GM12878 (cell line): ENCODE data around the gene TBX10. TPM values are rescaled to one million over a fixed set of nuclear protein-coding genes. Genes with fewer than 3 reads are reported as not detected.

Experiments used
- FOXM1 ChIP-seq: IDR thresholded peaks from 2 replicates; pipeline ENCODE4 v1.6.1; 2012; ENCODE audit warnings: low read depth, mild to moderate bottlenecking, inconsistent platforms, low read length, moderate library complexity
- GATAD2B ChIP-seq: fragments of 450-650 bp; conservative IDR thresholded peaks from 2 replicates; pipeline ENCODE4 v1.6.1; 2017; ENCODE audit warnings: low read depth, mild to moderate bottlenecking, moderate library complexity
- HDAC2 ChIP-seq: fragments of 200-600 bp; sonication (generic); IDR thresholded peaks from 2 replicates; pipeline ENCODE4 v1.6.1; 2017
- NFIC ChIP-seq: IDR thresholded peaks from 2 replicates; pipeline ENCODE4 v1.6.1; 2012; ENCODE audit warnings: low read depth, mild to moderate bottlenecking, inconsistent platforms, low read length, moderate library complexity
- PAX8 ChIP-seq: fragments of 450-650 bp; IDR thresholded peaks from 2 replicates; pipeline ENCODE4 v1.6.1; 2017; ENCODE audit warnings: mild to moderate bottlenecking, moderate library complexity
- RAD51 ChIP-seq: fragments of 450-650 bp; IDR thresholded peaks from 2 replicates; pipeline ENCODE4 v1.6.1; 2016; ENCODE audit warnings: moderate library complexity, mild to moderate bottlenecking, inconsistent platforms
- RFX5 ChIP-seq: IDR thresholded peaks from 2 replicates; pipeline ENCODE4 v1.6.1; 2011; ENCODE audit warnings: low read depth, low read length, improper control_type of control experiment
- SMC3 ChIP-seq: IDR thresholded peaks from 2 replicates; pipeline ENCODE4 v1.6.1; 2011; ENCODE audit warnings: low read length, improper control_type of control experiment, borderline replicate concordance
- TARDBP ChIP-seq: IDR thresholded peaks from 2 replicates; pipeline ENCODE4 v1.6.1; 2016; ENCODE audit warnings: borderline replicate concordance
- TCF3 ChIP-seq: IDR thresholded peaks from 2 replicates; pipeline ENCODE4 v1.6.1; 2012; ENCODE audit warnings: low read depth, mild to moderate bottlenecking, low read length, borderline replicate concordance; ENCODE audit not compliant: insufficient read depth
- ZNF207 ChIP-seq: fragments of 450-650 bp; IDR thresholded peaks from 2 replicates; pipeline ENCODE4 v1.6.1; 2014; ENCODE audit warnings: antibody characterized with exemption, mild to moderate bottlenecking, borderline replicate concordance
- ZNF384 ChIP-seq: IDR thresholded peaks from 2 replicates; pipeline ENCODE4 v1.6.1; 2012; ENCODE audit warnings: low read depth, mild to moderate bottlenecking, low read length, improper control_type of control experiment, borderline replicate concordance
- polyA plus RNA-seq, 11 experiments: library from polyadenylated mRNA; depleted of rRNA in 4 of 11; unstranded in 6 of 11; stranded (reverse) in 5 of 11; fragments of >200 nt; fragmentation: Nextera tagmentation in 4 of 11; fragmentation: Illumina TruSeq in 1 of 11; extraction: Ambion mirVana in 4 of 11; extraction: Trizol in 1 of 11; gene quantifications; 1 replicate in 1 of 11; 2 replicates in 10 of 11; pipeline versions ENCODE4 v1.2.1 to v1.2.3, GENCODE V29; 2011 to 2016; ENCODE audit warnings: inconsistent platforms in 2 of 11, missing spikeins in 2 of 11, low read depth in 1 of 11
- total RNA-seq, 4 experiments: library from RNA; depleted of rRNA in 3 of 4; stranded (reverse); fragments of >200 nt in 3 of 4; fragmentation: Illumina TruSeq in 1 of 4; extraction: Trizol in 1 of 4; gene quantifications; 2 replicates each; pipeline versions ENCODE4 v1.2.1 to v1.2.3, GENCODE V29; 2013 to 2021
- TF ChIP-seq, protein P1 (sequence below): fragments of 450-650 bp; IDR thresholded peaks from 2 replicates; pipeline ENCODE4 v1.6.1; 2017; ENCODE audit warnings: borderline replicate concordance
- TF ChIP-seq, protein P2 (sequence below): fragments of 450-650 bp; IDR thresholded peaks from 2 replicates; pipeline ENCODE4 v1.6.1; 2017; ENCODE audit warnings: mild to moderate bottlenecking, low read depth, inconsistent platforms; ENCODE audit not compliant: poor library complexity, severe bottlenecking
- TF ChIP-seq, protein P3 (sequence below): fragments of 450-650 bp; formaldehyde crosslinking; IDR thresholded peaks from 2 replicates; pipeline ENCODE4 v1.4.0; 2020; ENCODE audit warnings: mild to moderate bottlenecking, moderate library complexity
- TF ChIP-seq, protein P4 (sequence below): fragments of 450-650 bp; IDR thresholded peaks from 2 replicates; pipeline ENCODE4 v1.6.1; 2016; ENCODE audit warnings: mild to moderate bottlenecking
- TF ChIP-seq, protein P5 (sequence below): IDR thresholded peaks from 2 replicates; pipeline ENCODE4 v1.6.1; 2011; ENCODE audit warnings: low read depth, mild to moderate bottlenecking, low read length, moderate library complexity, borderline replicate concordance; ENCODE audit errors: extremely low read depth
- TF ChIP-seq, protein P6 (sequence below): IDR thresholded peaks from 2 replicates; pipeline ENCODE4 v1.6.1; 2011; ENCODE audit warnings: borderline replicate concordance, low read depth, mild to moderate bottlenecking, moderate library complexity, low read length; ENCODE audit not compliant: insufficient read depth, poor library complexity, severe bottlenecking

TBX10 gene
- total and polyA plus RNA-seq, 10 of the 15 experiments (the other 5 are each of a cell fraction or from before 2014, with no cell fraction given): 0.10 to 0.44 (median 0.20) TPM; not detected in 4

DNA sequence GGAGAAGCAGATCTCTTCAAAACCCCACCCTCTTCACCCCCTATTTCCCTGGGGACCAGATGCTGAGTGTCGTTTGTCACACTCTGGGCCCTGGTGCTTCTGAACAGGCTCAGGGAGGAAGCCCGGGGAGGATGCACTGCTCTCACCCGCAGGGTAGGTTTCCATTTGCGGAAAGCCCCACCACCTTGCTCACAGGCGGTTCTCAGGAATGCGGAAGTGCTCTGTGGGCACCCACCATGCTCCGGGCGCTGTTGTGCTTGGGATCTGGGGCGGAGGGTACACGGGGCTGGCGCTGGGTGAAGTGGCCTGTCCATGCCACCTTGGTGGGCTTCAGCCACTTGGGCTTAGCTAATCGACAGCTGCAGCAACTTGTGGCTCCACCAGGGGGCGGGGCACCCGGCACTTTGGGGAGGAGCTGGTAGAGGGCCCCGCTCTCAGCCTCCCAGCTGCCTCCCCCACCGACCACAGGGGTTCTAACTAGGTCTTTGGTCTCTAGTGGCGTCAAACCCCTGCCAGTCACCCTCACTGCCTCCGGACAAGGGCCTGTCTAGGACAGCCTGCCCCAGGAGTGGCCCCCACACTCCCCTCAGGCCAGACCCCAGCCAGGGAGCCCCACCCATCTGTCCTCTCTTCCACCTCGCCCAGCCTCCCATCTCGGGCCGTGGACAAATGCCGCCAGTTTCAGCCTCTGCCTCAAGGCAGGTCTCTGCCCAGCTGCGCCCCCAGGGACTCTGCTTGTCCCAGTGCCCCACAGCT is 25.4 kb downstream of the TBX10 start (continued):
- TF ChIP-seq, protein P1, sequence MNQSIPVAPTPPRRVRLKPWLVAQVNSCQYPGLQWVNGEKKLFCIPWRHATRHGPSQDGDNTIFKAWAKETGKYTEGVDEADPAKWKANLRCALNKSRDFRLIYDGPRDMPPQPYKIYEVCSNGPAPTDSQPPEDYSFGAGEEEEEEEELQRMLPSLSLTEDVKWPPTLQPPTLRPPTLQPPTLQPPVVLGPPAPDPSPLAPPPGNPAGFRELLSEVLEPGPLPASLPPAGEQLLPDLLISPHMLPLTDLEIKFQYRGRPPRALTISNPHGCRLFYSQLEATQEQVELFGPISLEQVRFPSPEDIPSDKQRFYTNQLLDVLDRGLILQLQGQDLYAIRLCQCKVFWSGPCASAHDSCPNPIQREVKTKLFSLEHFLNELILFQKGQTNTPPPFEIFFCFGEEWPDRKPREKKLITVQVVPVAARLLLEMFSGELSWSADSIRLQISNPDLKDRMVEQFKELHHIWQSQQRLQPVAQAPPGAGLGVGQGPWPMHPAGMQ: no peak
- TF ChIP-seq ZNF384 (no peak), RAD51 (no peak), HDAC2 (no peak), ZNF207 (no peak; the same call in 1 of the 2 replicates), TARDBP (no peak), RFX5 (no peak; the same call in 1 of the 2 replicates), FOXM1 (no peak), SMC3 (no peak; the same call in 1 of the 2 replicates), PAX8 (no peak), TCF3 (0 out of 2 replicates have a peak, but pooled peaks have one; percentile 23), GATAD2B (peak; percentile 99), NFIC (no peak; the same call in 1 of the 2 replicates)
- TF ChIP-seq, protein P2, sequence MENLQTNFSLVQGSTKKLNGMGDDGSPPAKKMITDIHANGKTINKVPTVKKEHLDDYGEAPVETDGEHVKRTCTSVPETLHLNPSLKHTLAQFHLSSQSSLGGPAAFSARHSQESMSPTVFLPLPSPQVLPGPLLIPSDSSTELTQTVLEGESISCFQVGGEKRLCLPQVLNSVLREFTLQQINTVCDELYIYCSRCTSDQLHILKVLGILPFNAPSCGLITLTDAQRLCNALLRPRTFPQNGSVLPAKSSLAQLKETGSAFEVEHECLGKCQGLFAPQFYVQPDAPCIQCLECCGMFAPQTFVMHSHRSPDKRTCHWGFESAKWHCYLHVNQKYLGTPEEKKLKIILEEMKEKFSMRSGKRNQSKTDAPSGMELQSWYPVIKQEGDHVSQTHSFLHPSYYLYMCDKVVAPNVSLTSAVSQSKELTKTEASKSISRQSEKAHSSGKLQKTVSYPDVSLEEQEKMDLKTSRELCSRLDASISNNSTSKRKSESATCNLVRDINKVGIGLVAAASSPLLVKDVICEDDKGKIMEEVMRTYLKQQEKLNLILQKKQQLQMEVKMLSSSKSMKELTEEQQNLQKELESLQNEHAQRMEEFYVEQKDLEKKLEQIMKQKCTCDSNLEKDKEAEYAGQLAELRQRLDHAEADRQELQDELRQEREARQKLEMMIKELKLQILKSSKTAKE: peak; percentile 48
- TF ChIP-seq, protein P3, sequence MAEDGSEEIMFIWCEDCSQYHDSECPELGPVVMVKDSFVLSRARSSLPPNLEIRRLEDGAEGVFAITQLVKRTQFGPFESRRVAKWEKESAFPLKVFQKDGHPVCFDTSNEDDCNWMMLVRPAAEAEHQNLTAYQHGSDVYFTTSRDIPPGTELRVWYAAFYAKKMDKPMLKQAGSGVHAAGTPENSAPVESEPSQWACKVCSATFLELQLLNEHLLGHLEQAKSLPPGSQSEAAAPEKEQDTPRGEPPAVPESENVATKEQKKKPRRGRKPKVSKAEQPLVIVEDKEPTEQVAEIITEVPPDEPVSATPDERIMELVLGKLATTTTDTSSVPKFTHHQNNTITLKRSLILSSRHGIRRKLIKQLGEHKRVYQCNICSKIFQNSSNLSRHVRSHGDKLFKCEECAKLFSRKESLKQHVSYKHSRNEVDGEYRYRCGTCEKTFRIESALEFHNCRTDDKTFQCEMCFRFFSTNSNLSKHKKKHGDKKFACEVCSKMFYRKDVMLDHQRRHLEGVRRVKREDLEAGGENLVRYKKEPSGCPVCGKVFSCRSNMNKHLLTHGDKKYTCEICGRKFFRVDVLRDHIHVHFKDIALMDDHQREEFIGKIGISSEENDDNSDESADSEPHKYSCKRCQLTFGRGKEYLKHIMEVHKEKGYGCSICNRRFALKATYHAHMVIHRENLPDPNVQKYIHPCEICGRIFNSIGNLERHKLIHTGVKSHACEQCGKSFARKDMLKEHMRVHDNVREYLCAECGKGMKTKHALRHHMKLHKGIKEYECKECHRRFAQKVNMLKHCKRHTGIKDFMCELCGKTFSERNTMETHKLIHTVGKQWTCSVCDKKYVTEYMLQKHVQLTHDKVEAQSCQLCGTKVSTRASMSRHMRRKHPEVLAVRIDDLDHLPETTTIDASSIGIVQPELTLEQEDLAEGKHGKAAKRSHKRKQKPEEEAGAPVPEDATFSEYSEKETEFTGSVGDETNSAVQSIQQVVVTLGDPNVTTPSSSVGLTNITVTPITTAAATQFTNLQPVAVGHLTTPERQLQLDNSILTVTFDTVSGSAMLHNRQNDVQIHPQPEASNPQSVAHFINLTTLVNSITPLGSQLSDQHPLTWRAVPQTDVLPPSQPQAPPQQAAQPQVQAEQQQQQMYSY (CRISPR knock-in tag): no peak
- TF ChIP-seq, protein P4, sequence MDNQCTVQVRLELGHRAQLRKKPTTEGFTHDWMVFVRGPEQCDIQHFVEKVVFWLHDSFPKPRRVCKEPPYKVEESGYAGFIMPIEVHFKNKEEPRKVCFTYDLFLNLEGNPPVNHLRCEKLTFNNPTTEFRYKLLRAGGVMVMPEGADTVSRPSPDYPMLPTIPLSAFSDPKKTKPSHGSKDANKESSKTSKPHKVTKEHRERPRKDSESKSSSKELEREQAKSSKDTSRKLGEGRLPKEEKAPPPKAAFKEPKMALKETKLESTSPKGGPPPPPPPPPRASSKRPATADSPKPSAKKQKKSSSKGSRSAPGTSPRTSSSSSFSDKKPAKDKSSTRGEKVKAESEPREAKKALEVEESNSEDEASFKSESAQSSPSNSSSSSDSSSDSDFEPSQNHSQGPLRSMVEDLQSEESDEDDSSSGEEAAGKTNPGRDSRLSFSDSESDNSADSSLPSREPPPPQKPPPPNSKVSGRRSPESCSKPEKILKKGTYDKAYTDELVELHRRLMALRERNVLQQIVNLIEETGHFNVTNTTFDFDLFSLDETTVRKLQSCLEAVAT: peak; percentile 70; the same call in 1 of the 2 replicates
- TF ChIP-seq, protein P5, sequence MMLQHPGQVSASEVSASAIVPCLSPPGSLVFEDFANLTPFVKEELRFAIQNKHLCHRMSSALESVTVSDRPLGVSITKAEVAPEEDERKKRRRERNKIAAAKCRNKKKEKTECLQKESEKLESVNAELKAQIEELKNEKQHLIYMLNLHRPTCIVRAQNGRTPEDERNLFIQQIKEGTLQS: no peak
- TF ChIP-seq, protein P6, sequence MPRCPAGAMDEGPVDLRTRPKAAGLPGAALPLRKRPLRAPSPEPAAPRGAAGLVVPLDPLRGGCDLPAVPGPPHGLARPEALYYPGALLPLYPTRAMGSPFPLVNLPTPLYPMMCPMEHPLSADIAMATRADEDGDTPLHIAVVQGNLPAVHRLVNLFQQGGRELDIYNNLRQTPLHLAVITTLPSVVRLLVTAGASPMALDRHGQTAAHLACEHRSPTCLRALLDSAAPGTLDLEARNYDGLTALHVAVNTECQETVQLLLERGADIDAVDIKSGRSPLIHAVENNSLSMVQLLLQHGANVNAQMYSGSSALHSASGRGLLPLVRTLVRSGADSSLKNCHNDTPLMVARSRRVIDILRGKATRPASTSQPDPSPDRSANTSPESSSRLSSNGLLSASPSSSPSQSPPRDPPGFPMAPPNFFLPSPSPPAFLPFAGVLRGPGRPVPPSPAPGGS: no peak
